WTC11 (cell line): ENCODE measurements around the gene TMEM147. TPM values are rescaled to one million over a fixed set of nuclear protein-coding genes. Genes with fewer than 3 reads are reported as not detected.

Source experiments
- ATAC-seq: fragments of 200-7000 bp; cut with Tn5 transposase; 2 replicates; pipeline ENCODE4 v1.10.0; 2021; ENCODE audit warnings: mild to moderate bottlenecking, moderate library complexity
- CTCF ChIA-PET: fragments of 300-600 bp; sonication (Branson Sonifier 250); formaldehyde crosslinking; loops from one replicate; lab custom pipeline; 2021; ENCODE audit warnings: antibody characterized with exemption; lab: Charles Lee
- POLR2A ChIA-PET: fragments of 350-600 bp; sonication (Branson Sonifier 250); formaldehyde crosslinking; loops from one replicate; lab custom pipeline; 2021; ENCODE audit warnings: antibody characterized with exemption; lab: Charles Lee
- DNase-seq: peaks from one replicate; pipeline ENCODE4 v3.0.0; 2021; ENCODE audit warnings: low spot score
- H3K27ac Mint-ChIP-seq: 2 replicates; pipeline ENCODE4 v1.8.0; 2021; ENCODE audit warnings: mixed read lengths
- H3K27me3 Mint-ChIP-seq: 2 replicates; pipeline ENCODE4 v1.8.0; 2021; ENCODE audit warnings: low read depth, mild to moderate bottlenecking, moderate library complexity, mixed read lengths
- H3K36me3 Mint-ChIP-seq: 2 replicates; pipeline ENCODE4 v1.8.0; 2021; ENCODE audit warnings: mixed read lengths
- H3K4me1 Mint-ChIP-seq: 2 replicates; pipeline ENCODE4 v1.8.0; 2022; ENCODE audit warnings: mixed read lengths
- H3K4me3 Mint-ChIP-seq: 2 replicates; pipeline ENCODE4 v1.8.0; 2021; ENCODE audit warnings: mild to moderate bottlenecking, moderate library complexity, mixed read lengths
- H3K9me3 Mint-ChIP-seq: 2 replicates; pipeline ENCODE4 v1.8.0; 2021; ENCODE audit warnings: mixed read lengths
- CREM ChIP-seq: sonication (generic); formaldehyde crosslinking; IDR thresholded peaks from 2 replicates; pipeline ENCODE4 v1.8.1; 2022; ENCODE audit warnings: mild to moderate bottlenecking, missing genetic modification reagents, moderate library complexity
- MXD4 ChIP-seq: fragments of 250-450 bp; sonication (Bioruptor Pico); IDR thresholded peaks from 2 replicates; pipeline ENCODE4 v1.8.0; 2021; ENCODE audit warnings: mild to moderate bottlenecking, moderate library complexity, borderline replicate concordance
- MYBL2 ChIP-seq: sonication (generic); formaldehyde crosslinking; IDR thresholded peaks from 2 replicates; pipeline ENCODE4 v1.8.1; 2023; ENCODE audit warnings: mild to moderate bottlenecking, moderate library complexity, missing genetic modification reagents
- OVOL2 ChIP-seq: fragments of 250-450 bp; sonication (Bioruptor Pico); IDR thresholded peaks from 2 replicates; pipeline ENCODE4 v1.9.0; 2021; ENCODE audit warnings: mild to moderate bottlenecking, borderline replicate concordance
- RELA ChIP-seq: sonication (generic); formaldehyde crosslinking; IDR thresholded peaks from 2 replicates; pipeline ENCODE4 v1.8.1; 2022; ENCODE audit warnings: missing genetic modification reagents, mild to moderate bottlenecking, borderline replicate concordance
- ZNF232 ChIP-seq: sonication (generic); formaldehyde crosslinking; IDR thresholded peaks from 2 replicates; pipeline ENCODE4 v1.8.0; 2022; ENCODE audit warnings: mild to moderate bottlenecking, missing genetic modification reagents
- ZNF396 ChIP-seq: fragments of 250-450 bp; sonication (Bioruptor Pico); IDR thresholded peaks from 2 replicates; pipeline ENCODE4 v1.8.0; 2021; ENCODE audit warnings: mild to moderate bottlenecking, moderate library complexity, borderline replicate concordance
- ZNF423 ChIP-seq: fragments of 250-450 bp; sonication (Bioruptor Pico); IDR thresholded peaks from 2 replicates; pipeline ENCODE4 v2.1.2; 2022; ENCODE audit warnings: mild to moderate bottlenecking, moderate library complexity
- total RNA-seq: library from RNA; stranded (reverse); gene quantifications from 3 replicates; pipeline ENCODE4 v1.2.3, GENCODE V29; 2021
- TF ChIP-seq, protein P1 (sequence below): sonication (generic); formaldehyde crosslinking; IDR thresholded peaks from 2 replicates; pipeline ENCODE4 v1.8.1; 2022; ENCODE audit warnings: missing genetic modification reagents, borderline replicate concordance
- TF ChIP-seq, protein P2 (sequence below): fragments of 250-450 bp; sonication (Bioruptor Pico); IDR thresholded peaks from 2 replicates; pipeline ENCODE4 v1.9.0; 2021; ENCODE audit warnings: mild to moderate bottlenecking
- TF ChIP-seq, protein P3 (sequence below): sonication (generic); formaldehyde crosslinking; conservative IDR thresholded peaks from 2 replicates; pipeline ENCODE4 v1.8.1; 2022; ENCODE audit warnings: mild to moderate bottlenecking, missing genetic modification reagents
- TF ChIP-seq, protein P4 (sequence below): sonication (generic); formaldehyde crosslinking; IDR thresholded peaks from 2 replicates; pipeline ENCODE4 v1.8.0; 2022; ENCODE audit warnings: mild to moderate bottlenecking, missing genetic modification reagents

TMEM147 gene
- total RNA-seq, 1 experiment from 2014 or later: 135 TPM

DNA sequence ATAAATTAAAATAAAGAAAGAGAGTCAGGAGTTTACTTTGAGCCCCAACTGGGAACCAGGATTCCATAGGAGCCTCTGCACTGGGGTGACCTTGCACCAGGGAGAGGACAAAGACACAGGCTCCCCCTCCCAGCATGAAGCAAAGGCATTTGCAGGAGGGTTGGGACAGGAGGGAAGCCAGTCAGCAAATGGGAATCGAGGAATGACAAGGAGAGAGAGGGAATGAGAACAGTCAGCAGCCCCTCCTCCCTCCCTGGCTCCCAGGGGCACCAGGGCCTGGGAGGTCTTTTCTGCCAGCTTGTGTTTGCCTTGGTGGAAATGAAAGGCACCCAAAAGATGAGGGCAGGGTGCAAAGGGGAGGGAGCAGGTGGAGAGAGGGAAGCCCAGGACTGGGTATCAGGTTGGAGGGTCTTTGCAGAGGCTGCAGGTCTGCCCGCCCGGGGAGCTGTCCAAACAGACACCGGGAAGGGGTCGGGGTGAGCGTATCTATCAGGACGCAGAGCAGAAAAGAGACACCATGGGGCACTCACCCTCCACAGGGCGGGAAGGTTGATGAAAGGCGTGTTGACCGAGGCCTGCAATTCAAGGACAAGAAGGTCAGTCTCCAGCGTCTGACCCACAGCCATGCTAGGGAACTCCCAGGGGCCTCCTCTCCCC is 21.1 kb upstream of the TMEM147 start:
- Mint-ChIP-seq H3K27me3 (peaks cover 8% of the 10 kb centered on the region), H3K4me3 (peak overlapping the region; percentile 65), H3K4me1 (peaks cover 39% of the 10 kb centered on the region), H3K27ac (no peak overlapping the region), H3K9me3 (0 out of 2 replicates have a peak, but pooled peaks cover 4% of the 10 kb centered on the region), H3K36me3 (no peaks in the 10 kb centered on the region)
- ATAC-seq (peak; percentile 70), DNase-seq (peak; percentile 32)
- ChIA-PET CTCF (interaction anchor here (1.2 to 3.2 kb wide), 6 partner anchors 10 to 94 kb away, joined by 3 to 17 read pairs (median 4); no protein-coding TSS in a partner anchor), POLR2A (interaction anchor here (1.0 kb wide), 1 partner anchor 14 kb away, joined by 4 read pairs; no protein-coding TSS in a partner anchor)
- TF ChIP-seq MXD4 (no peak), ZNF423 (peak; percentile 29; the same call in 1 of the 2 replicates), RELA (CRISPR knock-in tag) (no peak)
- TF ChIP-seq, protein P1, sequence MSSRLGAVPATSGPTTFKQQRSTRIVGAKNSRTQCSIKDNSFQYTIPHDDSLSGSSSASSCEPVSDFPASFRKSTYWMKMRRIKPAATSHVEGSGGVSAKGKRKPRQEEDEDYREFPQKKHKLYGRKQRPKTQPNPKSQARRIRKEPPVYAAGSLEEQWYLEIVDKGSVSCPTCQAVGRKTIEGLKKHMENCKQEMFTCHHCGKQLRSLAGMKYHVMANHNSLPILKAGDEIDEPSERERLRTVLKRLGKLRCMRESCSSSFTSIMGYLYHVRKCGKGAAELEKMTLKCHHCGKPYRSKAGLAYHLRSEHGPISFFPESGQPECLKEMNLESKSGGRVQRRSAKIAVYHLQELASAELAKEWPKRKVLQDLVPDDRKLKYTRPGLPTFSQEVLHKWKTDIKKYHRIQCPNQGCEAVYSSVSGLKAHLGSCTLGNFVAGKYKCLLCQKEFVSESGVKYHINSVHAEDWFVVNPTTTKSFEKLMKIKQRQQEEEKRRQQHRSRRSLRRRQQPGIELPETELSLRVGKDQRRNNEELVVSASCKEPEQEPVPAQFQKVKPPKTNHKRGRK (CRISPR knock-in tag): no peak

DNA sequence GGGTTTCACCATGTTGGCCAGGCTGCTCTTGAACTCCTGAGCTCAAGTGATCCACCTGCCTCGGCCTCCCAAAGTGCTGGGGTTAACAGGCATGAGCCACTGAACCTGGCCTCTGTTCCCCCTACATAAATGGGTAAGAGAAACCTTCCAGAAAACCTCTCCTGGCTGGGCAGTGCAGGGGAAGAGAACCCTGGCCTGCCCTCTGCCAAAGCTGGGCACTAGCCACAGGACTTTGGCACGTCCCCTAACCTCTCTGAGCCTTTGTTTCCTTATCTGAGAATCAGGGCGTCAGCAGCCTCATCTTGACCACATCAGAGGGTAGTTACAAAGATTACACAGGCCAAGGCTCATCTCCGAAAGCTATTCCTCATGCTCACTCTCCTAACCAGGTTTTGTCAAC is 19.6 kb upstream of the TMEM147 start:
- POLR2A ChIA-PET: interaction anchor here (1.4 kb wide), 1 partner anchor 24 kb away, joined by 3 read pairs; no protein-coding TSS in a partner anchor

DNA sequence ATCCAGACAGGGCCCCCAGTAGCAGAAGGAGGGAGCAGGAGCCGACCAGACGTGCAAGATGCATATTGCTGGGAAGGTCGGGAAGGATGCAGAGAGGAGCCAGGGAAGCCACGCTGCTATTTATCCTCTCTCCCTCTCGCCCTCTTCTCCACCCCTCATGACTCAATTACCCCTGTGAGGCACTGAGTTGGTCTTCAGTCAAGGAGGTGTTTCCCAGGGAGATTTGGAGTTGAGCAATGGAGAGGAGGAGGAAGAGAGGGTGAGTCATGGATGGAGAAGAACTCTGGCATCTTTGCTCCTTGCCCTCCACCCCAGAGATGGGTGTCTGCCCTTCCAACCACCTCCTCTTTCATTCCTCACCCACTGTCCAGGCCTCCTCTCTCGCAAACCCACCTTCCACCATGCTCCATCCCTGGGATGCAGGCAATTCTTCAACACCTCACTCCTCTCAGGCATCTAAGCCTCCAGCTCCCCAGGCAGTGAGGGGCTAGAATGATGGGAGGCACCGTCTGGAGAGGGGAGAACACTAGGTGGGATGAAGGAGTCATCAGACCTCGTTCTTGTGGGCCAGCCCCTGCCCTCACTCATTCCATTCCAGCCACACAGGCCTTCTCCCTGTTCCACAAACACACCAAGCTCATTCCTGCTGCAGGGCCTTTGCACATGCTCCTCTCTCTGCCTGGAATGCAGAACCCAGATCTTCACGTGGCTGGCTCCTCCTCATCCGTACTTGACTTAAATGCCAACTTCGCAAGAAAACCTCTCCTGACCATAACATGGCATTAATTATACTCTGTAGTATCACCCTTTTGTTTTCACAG is 17.0 kb upstream of the TMEM147 start, which contains the start of gene SBSN:
TSS of gene SBSN (minus strand) at position 94 of the 821 bp plus-strand sequence. CDS start at position 64, 30 bp downstream.
- DNase-seq: no peak
- Mint-ChIP-seq H3K36me3 (no peaks in the 10 kb centered on the region), H3K27me3 (peaks cover 36% of the 10 kb centered on the region), H3K9me3 (0 out of 2 replicates have a peak, but pooled peaks cover 4% of the 10 kb centered on the region), H3K27ac (no peak within 1 kb of the TSS), H3K4me1 (peaks cover 20% of the 10 kb centered on the region), H3K4me3 (no peak within 1 kb of the TSS)
- POLR2A ChIA-PET: no interaction called here
- TF ChIP-seq, protein P2, sequence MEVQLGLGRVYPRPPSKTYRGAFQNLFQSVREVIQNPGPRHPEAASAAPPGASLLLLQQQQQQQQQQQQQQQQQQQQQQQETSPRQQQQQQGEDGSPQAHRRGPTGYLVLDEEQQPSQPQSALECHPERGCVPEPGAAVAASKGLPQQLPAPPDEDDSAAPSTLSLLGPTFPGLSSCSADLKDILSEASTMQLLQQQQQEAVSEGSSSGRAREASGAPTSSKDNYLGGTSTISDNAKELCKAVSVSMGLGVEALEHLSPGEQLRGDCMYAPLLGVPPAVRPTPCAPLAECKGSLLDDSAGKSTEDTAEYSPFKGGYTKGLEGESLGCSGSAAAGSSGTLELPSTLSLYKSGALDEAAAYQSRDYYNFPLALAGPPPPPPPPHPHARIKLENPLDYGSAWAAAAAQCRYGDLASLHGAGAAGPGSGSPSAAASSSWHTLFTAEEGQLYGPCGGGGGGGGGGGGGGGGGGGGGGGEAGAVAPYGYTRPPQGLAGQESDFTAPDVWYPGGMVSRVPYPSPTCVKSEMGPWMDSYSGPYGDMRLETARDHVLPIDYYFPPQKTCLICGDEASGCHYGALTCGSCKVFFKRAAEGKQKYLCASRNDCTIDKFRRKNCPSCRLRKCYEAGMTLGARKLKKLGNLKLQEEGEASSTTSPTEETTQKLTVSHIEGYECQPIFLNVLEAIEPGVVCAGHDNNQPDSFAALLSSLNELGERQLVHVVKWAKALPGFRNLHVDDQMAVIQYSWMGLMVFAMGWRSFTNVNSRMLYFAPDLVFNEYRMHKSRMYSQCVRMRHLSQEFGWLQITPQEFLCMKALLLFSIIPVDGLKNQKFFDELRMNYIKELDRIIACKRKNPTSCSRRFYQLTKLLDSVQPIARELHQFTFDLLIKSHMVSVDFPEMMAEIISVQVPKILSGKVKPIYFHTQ: no peak
- TF ChIP-seq ZNF396 (CRISPR knock-in tag): no peak
- TF ChIP-seq ZNF423: no peak
- no peak for TF ChIP-seq MYBL2
- TF ChIP-seq, protein P3, sequence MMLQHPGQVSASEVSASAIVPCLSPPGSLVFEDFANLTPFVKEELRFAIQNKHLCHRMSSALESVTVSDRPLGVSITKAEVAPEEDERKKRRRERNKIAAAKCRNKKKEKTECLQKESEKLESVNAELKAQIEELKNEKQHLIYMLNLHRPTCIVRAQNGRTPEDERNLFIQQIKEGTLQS: no peak
- TF ChIP-seq, protein P4, sequence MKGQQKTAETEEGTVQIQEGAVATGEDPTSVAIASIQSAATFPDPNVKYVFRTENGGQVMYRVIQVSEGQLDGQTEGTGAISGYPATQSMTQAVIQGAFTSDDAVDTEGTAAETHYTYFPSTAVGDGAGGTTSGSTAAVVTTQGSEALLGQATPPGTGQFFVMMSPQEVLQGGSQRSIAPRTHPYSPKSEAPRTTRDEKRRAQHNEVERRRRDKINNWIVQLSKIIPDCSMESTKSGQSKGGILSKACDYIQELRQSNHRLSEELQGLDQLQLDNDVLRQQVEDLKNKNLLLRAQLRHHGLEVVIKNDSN (CRISPR knock-in tag): no peak
- no peak for TF ChIP-seq CREM (CRISPR knock-in tag)
- TF ChIP-seq OVOL2: no peak
- TF ChIP-seq ZNF232 (CRISPR knock-in tag): no peak
- CTCF ChIA-PET: interaction anchor here (0.6 to 1.1 kb wide), 2 partner anchors 18 to 411 kb away, joined by 3 read pairs; no protein-coding TSS in a partner anchor
- ATAC-seq: no peak

More for the DNA sequence above, 19.6 kb upstream of the TMEM147 start:
- DNase-seq (no peak), ATAC-seq (no peak)
- 0 out of 2 replicates have a peak, but pooled peaks cover 4% of the 10 kb centered on the region for H3K9me3 Mint-ChIP-seq
- H3K27ac Mint-ChIP-seq: no peak overlapping the region
- peaks cover 34% of the 10 kb centered on the region for H3K4me1 Mint-ChIP-seq
- no peak for TF ChIP-seq ZNF232 (CRISPR knock-in tag)
- peaks cover 16% of the 10 kb centered on the region for H3K27me3 Mint-ChIP-seq
- H3K4me3 Mint-ChIP-seq: no peak overlapping the region
- CTCF ChIA-PET: interaction anchor here (0.5 to 3.2 kb wide), 4 partner anchors 12 to 31 kb away, joined by 3 to 17 read pairs (median 5); no protein-coding TSS in a partner anchor
- no peaks in the 10 kb centered on the region for H3K36me3 Mint-ChIP-seq
